ENCODE data around the gene RETNLB. TPM values are rescaled to one million over a fixed set of nuclear protein-coding genes. Genes with fewer than 3 reads are reported as not detected.

RETNLB gene, protein sequence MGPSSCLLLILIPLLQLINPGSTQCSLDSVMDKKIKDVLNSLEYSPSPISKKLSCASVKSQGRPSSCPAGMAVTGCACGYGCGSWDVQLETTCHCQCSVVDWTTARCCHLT
- total RNA-seq, result not detected in 2 replicates

DNA sequence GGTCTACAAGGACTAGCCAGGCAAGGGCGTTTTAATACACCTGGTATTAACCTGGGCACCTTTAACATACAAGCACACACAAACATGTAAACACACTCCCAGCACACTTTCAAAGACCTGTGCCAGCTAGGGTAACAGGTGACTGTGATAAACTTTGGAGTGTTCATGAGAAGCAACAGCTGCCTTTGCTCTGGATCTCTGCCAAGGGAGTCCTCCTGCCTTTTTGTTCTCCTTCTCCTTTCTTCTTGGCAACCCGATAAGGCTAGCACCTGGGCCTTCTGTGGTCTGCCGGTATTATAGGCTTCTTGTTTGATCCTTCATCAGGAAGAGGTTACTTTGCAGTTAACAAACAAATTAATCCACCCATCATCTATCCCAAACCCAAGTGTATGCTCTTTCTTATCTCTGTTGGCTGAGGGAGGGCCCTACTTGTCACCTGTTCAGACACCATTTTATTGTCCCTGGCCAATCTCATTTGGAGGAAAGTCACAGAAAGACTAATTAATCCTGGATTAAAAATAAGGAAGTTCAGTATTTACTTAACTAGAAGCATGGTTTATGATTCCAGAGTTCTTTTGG lies at the start of gene RETNLB:
RETNLB (minus strand) TSS at position 7 of the 579 bp plus-strand sequence. CDS start 225 bp downstream, outside the sequence.

Other genes starting within 250 kb of the RETNLB start
- gene MYH15, start 246.8 kb downstream of the RETNLB start, total RNA-seq, result not detected in 2 replicates
- gene CIP2A, start 168.0 kb downstream of the RETNLB start, total RNA-seq, result 21.8 and 22.2 TPM in 2 replicates
- gene DZIP3, start 167.7 kb downstream of the RETNLB start, total RNA-seq, result 9.8 and 12.8 TPM in 2 replicates
- not detected in 2 replicates for gene TRAT1, start 65.4 kb upstream of the RETNLB start, total RNA-seq
- gene GUCA1C, start 196.5 kb upstream of the RETNLB start, total RNA-seq, result not detected in 2 replicates

All from myometrial cell (primary cell).